SIG-M5 treated with dmso at 0.1 percent for 504 hours (cell line): ENCODE measurements around the gene C22orf23.

Experiments
- DNase-seq: peaks from one replicate; lab custom pipeline; 2025; ENCODE audit not compliant: unreplicated experiment; lab: John Stamatoyannopoulos, UW

C22orf23 gene

GRCh38 chr22:37926771-37927636, 26.4 kb downstream of the C22orf23 start:
- no peak for DNase-seq

GRCh38 chr22:37926358-37926757, 27.0 kb downstream of the C22orf23 start:
- no peak for DNase-seq

GRCh38 chr22:37925767-37926166, 27.6 kb downstream of the C22orf23 start:
- no peak for DNase-seq

GRCh38 chr22:37925330-37925729, 28.1 kb downstream of the C22orf23 start:
- DNase-seq: no peak

- DNase-seq: no peak
Measured at GRCh38 chr22:37924386-37925065, 28.9 kb downstream of the C22orf23 start.

GRCh38 chr22:37923927-37924326, 29.5 kb downstream of the C22orf23 start:
- DNase-seq: no peak

- no peak for DNase-seq
Measured at GRCh38 chr22:37922191-37922590, 31.2 kb downstream of the C22orf23 start.

GRCh38 chr22:37920126-37920525, 33.3 kb downstream of the C22orf23 start:
- DNase-seq: no peak

- DNase-seq: no peak
Measured at GRCh38 chr22:37918580-37919270, 34.7 kb downstream of the C22orf23 start.

- DNase-seq: no peak
Measured at GRCh38 chr22:37917874-37918548, 35.4 kb downstream of the C22orf23 start.

GRCh38 chr22:37916311-37916710, 37.1 kb downstream of the C22orf23 start:
- DNase-seq: no peak

- DNase-seq: no peak
Measured at GRCh38 chr22:37913233-37913721, 40.1 kb downstream of the C22orf23 start.

GRCh38 chr22:37912171-37912570, 41.2 kb downstream of the C22orf23 start:
- no peak for DNase-seq

- DNase-seq: no peak
Measured at GRCh38 chr22:37911697-37912096, 41.7 kb downstream of the C22orf23 start.

- no peak for DNase-seq
Measured at GRCh38 chr22:37910890-37911672, 42.3 kb downstream of the C22orf23 start.

- DNase-seq: no peak
Measured at GRCh38 chr22:37909766-37910165, 43.6 kb downstream of the C22orf23 start.

- DNase-seq: no peak
Measured at GRCh38 chr22:37907036-37907954, 46.1 kb downstream of the C22orf23 start.

- no peak for DNase-seq
Measured at GRCh38 chr22:37906364-37907008, 46.9 kb downstream of the C22orf23 start.
